Transverse colon (tissue), 4 donors: ENCODE data around the gene TARS1. TPM values are rescaled to one million over a fixed set of nuclear protein-coding genes. Genes with fewer than 3 reads are reported as not detected.

ENCODE experiments used
- DNase-seq: peaks from one replicate; pipeline ENCODE4 v3.0.0-alpha.2; 2019
- H3K27ac ChIP-seq, 4 donors: fragments of 200-600 bp; sonication (generic); 2 replicates each; pipeline ENCODE4 v1.5.1; 2016 to 2018; ENCODE audit warnings: inconsistent platforms in 4 of 4
- H3K27me3 ChIP-seq: fragments of 200-600 bp; sonication (generic); 2 replicates; pipeline ENCODE4 v1.5.1; 2017; ENCODE audit warnings: inconsistent platforms
- H3K36me3 ChIP-seq, 4 donors: fragments of 200-600 bp; sonication (generic); 2 replicates each; pipeline ENCODE4 v1.5.1; 2017 to 2019; ENCODE audit warnings: inconsistent platforms in 4 of 4
- H3K4me1 ChIP-seq, 4 donors: fragments of 200-600 bp; sonication (generic); 2 replicates each; pipeline ENCODE4 v1.5.1; 2017 to 2020; ENCODE audit warnings: inconsistent platforms in 4 of 4
- H3K4me3 ChIP-seq, 4 donors: fragments of 200-600 bp; sonication (generic); 1 replicate in 1 of 4; 2 replicates in 3 of 4; pipeline versions ENCODE4 v1.5.1 to v1.6.1; 2017 to 2019; ENCODE audit warnings: inconsistent platforms in 4 of 4
- H3K9me3 ChIP-seq, 2 donors: fragments of 200-600 bp; sonication (generic); 2 replicates each; pipeline ENCODE4 v1.5.1; 2017 to 2019; ENCODE audit warnings: inconsistent platforms in 2 of 2
- EP300 ChIP-seq: sonication (generic); formaldehyde crosslinking; IDR thresholded peaks from one replicate; pipeline ENCODE4 v1.6.1; 2017; ENCODE audit warnings: antibody characterized with exemption, low read depth
- POLR2A ChIP-seq: fragments of 450-650 bp; IDR thresholded peaks from one replicate; pipeline ENCODE4 v1.6.1; 2016; ENCODE audit warnings: antibody characterized with exemption, mild to moderate bottlenecking, moderate library complexity
- POLR2AphosphoS5 ChIP-seq, 3 donors: sonication (generic); formaldehyde crosslinking; IDR thresholded peaks; one replicate each; pipeline ENCODE4 v1.6.1; 2016; ENCODE audit warnings: antibody characterized with exemption in 3 of 3
- WGBS, 2 donors: methylation state at CpG; one replicate each; pipeline ENCODE4 v1.1.5; 2018; ENCODE audit warnings: low coverage in 1 of 2; 5-methylcytosine and 5-hydroxymethylcytosine counted together
- in situ Hi-C, 4 donors: fragments of 200-750 bp; cut with MboI; loops; one replicate each; pipeline versions ENCODE4 v1.15.0 to v1.15.1; 2017; ENCODE audit warnings: low sequenced_read_pairs in 3 of 4, low pct_ligation_motif_present in 1 of 4, low pct_unique_long_range_greater_than_20kb in 1 of 4
- intact Hi-C: fragments of 100-400 bp; cut with DNase I; formaldehyde crosslinking; loops from one replicate; pipeline ENCODE4 v1.15.1; 2023; ENCODE audit warnings: low total_unique reads
- total RNA-seq, 4 donors: library from RNA; depleted of rRNA; stranded (reverse); fragments of >200 nt; gene quantifications; one replicate each; pipeline ENCODE4 v1.1.0, GENCODE V29; 2016
- TF ChIP-seq, protein P1 (sequence below), 5 experiments: fragments of 200-600 bp in 3 of 5; fragments of 450-650 bp in 2 of 5; sonication (generic) in 3 of 5; IDR thresholded peaks; 1 replicate in 2 of 5; 2 replicates in 3 of 5; pipeline ENCODE4 v1.5.1; 2016 to 2017; ENCODE audit warnings: antibody characterized with exemption in 5 of 5, inconsistent platforms in 3 of 5, mild to moderate bottlenecking in 2 of 5, moderate library complexity in 1 of 5

The TARS1 gene
- total RNA-seq, 4 donors from 2014 or later, result 30.1 to 155 (median 92.1) TPM

- WGBS, 2 donors, result 82 to 86% methylated on average over 2 of the region's 2 CpGs
- H3K4me1 ChIP-seq, result no peaks in the 10 kb centered on the region
- TF ChIP-seq POLR2AphosphoS5 (IDR thresholded peaks at IDR 0.05), result no peak
- H3K27me3 ChIP-seq, result no peaks in the 10 kb centered on the region
- no peaks in the 10 kb centered on the region for H3K9me3 ChIP-seq
- in situ Hi-C loops, result loop anchor here in 3 of 4 donors (25.0 kb wide), 1 partner anchor 710 kb away; the partner anchor contains the start of gene NPR3 (in 3 of the 3)
- intact Hi-C loops, result loop anchor here (10.0 kb wide), 1 partner anchor 117 kb away; no protein-coding TSS in a partner anchor
- H3K36me3 ChIP-seq, result no peaks in the 10 kb centered on the region
- DNase-seq, result no peak
- no peak overlapping the region for H3K27ac ChIP-seq
- no peak overlapping the region for H3K4me3 ChIP-seq
Observed at GRCh38 chr5:33422191-33422590, 18.6 kb upstream of the TARS1 start.

GRCh38 chr5:33423018-33423630 is 17.6 kb upstream of the TARS1 start:
- in situ Hi-C loops (loop anchor here in 3 of 4 donors (25.0 kb wide), 1 partner anchor 711 kb away; the partner anchor contains the start of gene NPR3 (in 3 of the 3)), intact Hi-C loops (loop anchor here (10.0 kb wide), 1 partner anchor 118 kb away; no protein-coding TSS in a partner anchor)
- Histone ChIP-seq H3K36me3 (no peaks in the 10 kb centered on the region), H3K9me3 (no peaks in the 10 kb centered on the region), H3K4me1 (no peaks in the 10 kb centered on the region), H3K4me3 (no peak overlapping the region), H3K27me3 (no peaks in the 10 kb centered on the region), H3K27ac (no peak overlapping the region)
- WGBS, 2 donors, result 0 to 9% methylated on average over 3 of the region's 3 CpGs
- DNase-seq, result no peak
- no peak for TF ChIP-seq POLR2AphosphoS5 (IDR thresholded peaks at IDR 0.05)
- TF ChIP-seq, protein P1, sequence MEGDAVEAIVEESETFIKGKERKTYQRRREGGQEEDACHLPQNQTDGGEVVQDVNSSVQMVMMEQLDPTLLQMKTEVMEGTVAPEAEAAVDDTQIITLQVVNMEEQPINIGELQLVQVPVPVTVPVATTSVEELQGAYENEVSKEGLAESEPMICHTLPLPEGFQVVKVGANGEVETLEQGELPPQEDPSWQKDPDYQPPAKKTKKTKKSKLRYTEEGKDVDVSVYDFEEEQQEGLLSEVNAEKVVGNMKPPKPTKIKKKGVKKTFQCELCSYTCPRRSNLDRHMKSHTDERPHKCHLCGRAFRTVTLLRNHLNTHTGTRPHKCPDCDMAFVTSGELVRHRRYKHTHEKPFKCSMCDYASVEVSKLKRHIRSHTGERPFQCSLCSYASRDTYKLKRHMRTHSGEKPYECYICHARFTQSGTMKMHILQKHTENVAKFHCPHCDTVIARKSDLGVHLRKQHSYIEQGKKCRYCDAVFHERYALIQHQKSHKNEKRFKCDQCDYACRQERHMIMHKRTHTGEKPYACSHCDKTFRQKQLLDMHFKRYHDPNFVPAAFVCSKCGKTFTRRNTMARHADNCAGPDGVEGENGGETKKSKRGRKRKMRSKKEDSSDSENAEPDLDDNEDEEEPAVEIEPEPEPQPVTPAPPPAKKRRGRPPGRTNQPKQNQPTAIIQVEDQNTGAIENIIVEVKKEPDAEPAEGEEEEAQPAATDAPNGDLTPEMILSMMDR (IDR thresholded peaks at IDR 0.05), result peak; percentile 32 to 51 (median 35)

DNA sequence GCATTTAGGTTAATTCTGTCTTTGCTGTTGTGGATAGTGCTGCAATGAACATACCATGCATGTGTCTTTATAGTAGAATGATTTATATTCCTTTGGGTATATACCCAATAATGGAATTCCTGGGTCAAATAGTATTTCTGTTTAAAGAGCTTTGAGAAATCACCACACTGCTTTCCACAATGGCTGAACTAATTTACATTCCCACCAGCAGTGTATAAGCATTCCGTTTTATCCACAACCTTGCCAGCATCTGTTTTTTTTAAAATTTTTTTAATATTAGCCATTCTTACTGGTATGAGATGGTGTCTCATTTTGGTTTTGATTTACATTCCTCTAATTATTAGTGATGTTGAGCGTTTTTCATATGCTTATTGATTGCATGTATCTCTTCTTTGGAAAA is 15.5 kb upstream of the TARS1 start:
- Histone ChIP-seq H3K4me3 (no peak overlapping the region), H3K27ac (no peak overlapping the region), H3K27me3 (no peaks in the 10 kb centered on the region), H3K4me1 (no peaks in the 10 kb centered on the region), H3K9me3 (no peaks in the 10 kb centered on the region), H3K36me3 (no peaks in the 10 kb centered on the region)
- TF ChIP-seq POLR2AphosphoS5 (IDR thresholded peaks at IDR 0.05) (no peak), EP300 (no peak), POLR2A (no peak)
- TF ChIP-seq, protein P1 (IDR thresholded peaks at IDR 0.05), result no peak
- in situ Hi-C loops, result loop anchor here in 2 of 4 donors (25.0 kb wide), 3 partner anchors 512 to 1487 kb away; partner anchors contain the start of genes BRIX1 (in 2 of the 2), RAD1 (in 2 of the 2) and RXFP3 (in 1 of the 2)
- DNase-seq, result no peak
- intact Hi-C loops, result loop anchor here (10.0 kb wide), 1 partner anchor 121 kb away; no protein-coding TSS in a partner anchor
- 69 to 74% methylated on average over 2 of the region's 2 CpGs for WGBS, 2 donors

- Histone ChIP-seq H3K36me3 (no peaks in the 10 kb centered on the region), H3K4me3 (no peak overlapping the region), H3K4me1 (peaks cover 8 to 22% (median 18%) of the 10 kb centered on the region in 4 donors), H3K27ac (no peak overlapping the region), H3K9me3 (no peaks in the 10 kb centered on the region), H3K27me3 (no peaks in the 10 kb centered on the region)
- intact Hi-C loops, result loop anchor here (10.0 kb wide), 1 partner anchor 504 kb away; the partner anchor contains the start of gene RXFP3
- WGBS, 2 donors, result 63 to 66% methylated on average over 1 of the region's 1 CpG
- no peak for DNase-seq
- TF ChIP-seq POLR2A (no peak), EP300 (no peak), POLR2AphosphoS5 (IDR thresholded peaks at IDR 0.05) (no peak)
- TF ChIP-seq, protein P1 (IDR thresholded peaks at IDR 0.05), result no peak
- in situ Hi-C loops, result loop anchor here in 2 of 4 donors (10.0 to 25.0 kb wide), 4 partner anchors 504 to 1481 kb away; partner anchors contain the start of genes BRIX1 (in 2 of the 2), RAD1 (in 2 of the 2) and RXFP3 (in 2 of the 2)
Observed at GRCh38 chr5:33430983-33431382, 9.8 kb upstream of the TARS1 start.
